GM12878 (cell line): Measurements from ENCODE around the gene DNTT. TPM values are rescaled to one million over a fixed set of nuclear protein-coding genes. Genes with fewer than 3 reads are reported as not detected.
A peak's percentile ranks its signal among the peaks of the same experiment; 100 is the strongest.

Source experiments
- BACH1 ChIP-seq: fragments of 450-650 bp; IDR thresholded peaks from 2 replicates; pipeline ENCODE4 v1.6.1; 2017; ENCODE audit warnings: mild to moderate bottlenecking, borderline replicate concordance
- BHLHE40 ChIP-seq, 2 experiments: fragments of 450-650 bp in 1 of 2; IDR thresholded peaks; 2 replicates each; pipeline ENCODE4 v1.6.1; 2011 to 2017; ENCODE audit warnings: low read depth in 2 of 2, borderline replicate concordance in 1 of 2, improper control_type of control experiment in 1 of 2, low read length in 1 of 2, mild to moderate bottlenecking in 1 of 2
- CHD4 ChIP-seq: fragments of 200-600 bp; sonication (generic); IDR thresholded peaks from 2 replicates; pipeline ENCODE4 v1.6.1; 2016; ENCODE audit warnings: mild to moderate bottlenecking
- CREM ChIP-seq: IDR thresholded peaks from 2 replicates; pipeline ENCODE4 v1.6.1; 2014; ENCODE audit warnings: antibody characterized with exemption, low read depth
- CTCF ChIP-seq, 3 experiments: IDR thresholded peaks in 2 of 3; conservative IDR thresholded peaks in 1 of 3; 2 replicates each; pipeline ENCODE4 v1.5.1; 2011; ENCODE audit warnings: low read depth in 3 of 3, low read length in 3 of 3, mild to moderate bottlenecking in 3 of 3, control low read depth in 2 of 3, moderate library complexity in 2 of 3, inconsistent platforms in 1 of 3, mixed read lengths in 1 of 3; ENCODE audit not compliant: control insufficient read depth in 2 of 3, insufficient read depth in 1 of 3; ENCODE audit errors: extremely low read depth in 1 of 3
- E2F8 ChIP-seq: fragments of 450-650 bp; IDR thresholded peaks from 2 replicates; pipeline ENCODE4 v1.6.1; 2018; ENCODE audit warnings: mild to moderate bottlenecking, low read depth, moderate library complexity; ENCODE audit not compliant: partially characterized antibody
- FOS ChIP-seq: IDR thresholded peaks from 3 replicates; pipeline ENCODE4 v1.6.1; 2011; ENCODE audit warnings: borderline replicate concordance; ENCODE audit not compliant: insufficient read length; ENCODE audit errors: extremely low read depth
- HDGF ChIP-seq: fragments of 450-650 bp; IDR thresholded peaks from 2 replicates; pipeline ENCODE4 v1.6.1; 2016; ENCODE audit warnings: antibody characterized with exemption
- JUNB ChIP-seq: IDR thresholded peaks from 2 replicates; pipeline ENCODE4 v1.6.1; 2016; ENCODE audit warnings: antibody characterized with exemption, mild to moderate bottlenecking
- KLF5 ChIP-seq: fragments of 450-650 bp; IDR thresholded peaks from 2 replicates; pipeline ENCODE4 v1.6.1; 2014; ENCODE audit warnings: mild to moderate bottlenecking; ENCODE audit not compliant: partially characterized antibody
- LARP7 ChIP-seq: fragments of 450-650 bp; IDR thresholded peaks from 2 replicates; pipeline ENCODE4 v1.6.1; 2017; ENCODE audit warnings: mild to moderate bottlenecking
- MEF2B ChIP-seq: fragments of 450-650 bp; IDR thresholded peaks from 2 replicates; pipeline ENCODE4 v1.6.1; 2018; ENCODE audit warnings: mild to moderate bottlenecking, moderate library complexity; ENCODE audit not compliant: partially characterized antibody, poor library complexity, severe bottlenecking
- MTA3 ChIP-seq: IDR thresholded peaks from 2 replicates; pipeline ENCODE4 v1.6.1; 2012; ENCODE audit warnings: low read length, inconsistent platforms, borderline replicate concordance
- PAX8 ChIP-seq: fragments of 450-650 bp; IDR thresholded peaks from 2 replicates; pipeline ENCODE4 v1.6.1; 2017; ENCODE audit warnings: mild to moderate bottlenecking, moderate library complexity
- PKNOX1 ChIP-seq: fragments of 450-650 bp; IDR thresholded peaks from 2 replicates; pipeline ENCODE4 v1.6.1; 2016; ENCODE audit warnings: mild to moderate bottlenecking
- RBBP5 ChIP-seq: fragments of 200-600 bp; sonication (generic); conservative IDR thresholded peaks from 2 replicates; pipeline ENCODE4 v1.6.1; 2016
- SRF ChIP-seq, 2 experiments: IDR thresholded peaks; 2 replicates each; pipeline ENCODE4 v1.6.1; 2011; ENCODE audit warnings: low read depth in 2 of 2, low read length in 2 of 2, mild to moderate bottlenecking in 1 of 2, moderate library complexity in 1 of 2
- ZNF207 ChIP-seq: fragments of 450-650 bp; IDR thresholded peaks from 2 replicates; pipeline ENCODE4 v1.6.1; 2014; ENCODE audit warnings: antibody characterized with exemption, mild to moderate bottlenecking, borderline replicate concordance
- polyA plus RNA-seq, 11 experiments: library from polyadenylated mRNA; depleted of rRNA in 4 of 11; unstranded in 6 of 11; stranded (reverse) in 5 of 11; fragments of >200 nt; fragmentation: Nextera tagmentation in 4 of 11; fragmentation: Illumina TruSeq in 1 of 11; extraction: Ambion mirVana in 4 of 11; extraction: Trizol in 1 of 11; gene quantifications; 1 replicate in 1 of 11; 2 replicates in 10 of 11; pipeline versions ENCODE4 v1.2.1 to v1.2.3, GENCODE V29; 2011 to 2016; ENCODE audit warnings: inconsistent platforms in 2 of 11, missing spikeins in 2 of 11, low read depth in 1 of 11
- total RNA-seq, 4 experiments: library from RNA; depleted of rRNA in 3 of 4; stranded (reverse); fragments of >200 nt in 3 of 4; fragmentation: Illumina TruSeq in 1 of 4; extraction: Trizol in 1 of 4; gene quantifications; 2 replicates each; pipeline versions ENCODE4 v1.2.1 to v1.2.3, GENCODE V29; 2013 to 2021
- TF ChIP-seq, protein P1 (sequence below): fragments of 450-650 bp; IDR thresholded peaks from 2 replicates; pipeline ENCODE4 v1.6.1; 2014; ENCODE audit warnings: mild to moderate bottlenecking
- TF ChIP-seq, protein P2 (sequence below): fragments of 450-650 bp; IDR thresholded peaks from 2 replicates; pipeline ENCODE4 v1.6.1; 2017; ENCODE audit warnings: antibody characterized with exemption, mild to moderate bottlenecking, moderate library complexity

The DNTT gene
- total and polyA plus RNA-seq, 10 of the 15 experiments (the other 5 are each of a cell fraction or from before 2014, with no cell fraction given) = 0.06 to 0.13 (median 0.09) TPM; not detected in 5

DNA sequence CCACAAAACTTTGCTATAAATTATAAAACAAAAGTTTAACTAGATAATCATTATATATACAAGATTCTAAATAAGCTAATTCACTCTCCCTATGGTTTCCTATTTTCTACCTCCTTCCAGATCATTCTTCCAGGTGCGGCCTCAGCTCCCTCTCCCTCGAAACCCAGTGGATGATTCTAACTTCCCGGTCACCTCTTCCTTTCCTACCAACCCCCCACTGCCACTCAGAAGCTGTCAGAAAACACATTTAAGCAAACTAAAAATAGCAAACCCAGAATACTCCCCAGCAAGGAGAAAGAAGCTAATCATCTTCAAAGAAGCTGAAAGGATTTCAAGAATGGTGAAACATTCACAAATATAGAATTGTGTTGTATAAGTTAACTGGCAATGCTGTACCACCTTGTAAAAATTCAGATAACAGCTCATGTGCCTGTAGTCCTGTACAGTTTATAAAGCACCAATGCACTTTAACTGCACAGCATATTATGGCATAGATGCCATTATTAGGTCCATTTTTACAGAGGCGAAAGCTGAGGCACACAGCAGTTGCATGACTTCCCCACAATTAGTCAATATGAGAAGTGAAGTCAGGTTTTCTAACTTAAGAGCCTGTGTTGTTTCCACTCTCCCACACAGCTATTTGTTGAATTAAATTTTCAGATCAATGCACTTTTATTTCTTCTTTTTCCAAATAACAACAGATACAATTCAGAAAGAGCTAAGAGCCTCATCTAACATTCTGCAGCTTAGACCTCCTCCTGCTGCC is 13.7 kb upstream of the DNTT start (continued):
- TF ChIP-seq MEF2B (peak; percentile 62), FOS (no peak), ZNF207 (no peak), RBBP5 (no peak), KLF5 (no peak), LARP7 (no peak), BHLHE40 (IDR thresholded peaks at IDR 0.05; ENCODE audit: borderline replicate concordance in 1 of 2, low read depth in 2 of 2, low read length in 1 of 2) (peak; percentile 46 to 52; a peak in 2 of 4 replicates), JUNB (peak; percentile 87), MTA3 (peak; percentile 85), E2F8 (no peak), HDGF (no peak), CREM (peak; percentile 66; the same call in 1 of the 2 replicates), PAX8 (no peak), CHD4 (no peak), CTCF (IDR thresholded peaks at IDR 0.05 in 2 of 3, conservative IDR thresholded peaks at IDR 0.05 in 1 of 3; ENCODE audit: control insufficient read depth in 2 of 3, extremely low read depth in 1 of 3, insufficient read depth in 1 of 3, low read depth in 3 of 3, low read length in 3 of 3) (no peak), SRF (IDR thresholded peaks at IDR 0.05; ENCODE audit: low read depth in 2 of 2, low read length in 2 of 2) (no peak), PKNOX1 (peak; percentile 68), BACH1 (no peak; the same call in 1 of the 2 replicates)
- TF ChIP-seq, protein P1, sequence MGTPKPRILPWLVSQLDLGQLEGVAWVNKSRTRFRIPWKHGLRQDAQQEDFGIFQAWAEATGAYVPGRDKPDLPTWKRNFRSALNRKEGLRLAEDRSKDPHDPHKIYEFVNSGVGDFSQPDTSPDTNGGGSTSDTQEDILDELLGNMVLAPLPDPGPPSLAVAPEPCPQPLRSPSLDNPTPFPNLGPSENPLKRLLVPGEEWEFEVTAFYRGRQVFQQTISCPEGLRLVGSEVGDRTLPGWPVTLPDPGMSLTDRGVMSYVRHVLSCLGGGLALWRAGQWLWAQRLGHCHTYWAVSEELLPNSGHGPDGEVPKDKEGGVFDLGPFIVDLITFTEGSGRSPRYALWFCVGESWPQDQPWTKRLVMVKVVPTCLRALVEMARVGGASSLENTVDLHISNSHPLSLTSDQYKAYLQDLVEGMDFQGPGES = no peak
- TF ChIP-seq, protein P2, sequence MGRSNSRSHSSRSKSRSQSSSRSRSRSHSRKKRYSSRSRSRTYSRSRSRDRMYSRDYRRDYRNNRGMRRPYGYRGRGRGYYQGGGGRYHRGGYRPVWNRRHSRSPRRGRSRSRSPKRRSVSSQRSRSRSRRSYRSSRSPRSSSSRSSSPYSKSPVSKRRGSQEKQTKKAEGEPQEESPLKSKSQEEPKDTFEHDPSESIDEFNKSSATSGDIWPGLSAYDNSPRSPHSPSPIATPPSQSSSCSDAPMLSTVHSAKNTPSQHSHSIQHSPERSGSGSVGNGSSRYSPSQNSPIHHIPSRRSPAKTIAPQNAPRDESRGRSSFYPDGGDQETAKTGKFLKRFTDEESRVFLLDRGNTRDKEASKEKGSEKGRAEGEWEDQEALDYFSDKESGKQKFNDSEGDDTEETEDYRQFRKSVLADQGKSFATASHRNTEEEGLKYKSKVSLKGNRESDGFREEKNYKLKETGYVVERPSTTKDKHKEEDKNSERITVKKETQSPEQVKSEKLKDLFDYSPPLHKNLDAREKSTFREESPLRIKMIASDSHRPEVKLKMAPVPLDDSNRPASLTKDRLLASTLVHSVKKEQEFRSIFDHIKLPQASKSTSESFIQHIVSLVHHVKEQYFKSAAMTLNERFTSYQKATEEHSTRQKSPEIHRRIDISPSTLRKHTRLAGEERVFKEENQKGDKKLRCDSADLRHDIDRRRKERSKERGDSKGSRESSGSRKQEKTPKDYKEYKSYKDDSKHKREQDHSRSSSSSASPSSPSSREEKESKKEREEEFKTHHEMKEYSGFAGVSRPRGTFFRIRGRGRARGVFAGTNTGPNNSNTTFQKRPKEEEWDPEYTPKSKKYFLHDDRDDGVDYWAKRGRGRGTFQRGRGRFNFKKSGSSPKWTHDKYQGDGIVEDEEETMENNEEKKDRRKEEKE = no peak
